Measurements from ENCODE around the gene IMPDH2. TPM values are rescaled to one million over a fixed set of nuclear protein-coding genes. Genes with fewer than 3 reads are reported as not detected.

The IMPDH2 gene
- total and polyA plus RNA-seq, 10 of the 15 experiments (the other 5 are each of a cell fraction or from before 2014, with no cell fraction given), result 190 to 424 (median 345) TPM

DNA sequence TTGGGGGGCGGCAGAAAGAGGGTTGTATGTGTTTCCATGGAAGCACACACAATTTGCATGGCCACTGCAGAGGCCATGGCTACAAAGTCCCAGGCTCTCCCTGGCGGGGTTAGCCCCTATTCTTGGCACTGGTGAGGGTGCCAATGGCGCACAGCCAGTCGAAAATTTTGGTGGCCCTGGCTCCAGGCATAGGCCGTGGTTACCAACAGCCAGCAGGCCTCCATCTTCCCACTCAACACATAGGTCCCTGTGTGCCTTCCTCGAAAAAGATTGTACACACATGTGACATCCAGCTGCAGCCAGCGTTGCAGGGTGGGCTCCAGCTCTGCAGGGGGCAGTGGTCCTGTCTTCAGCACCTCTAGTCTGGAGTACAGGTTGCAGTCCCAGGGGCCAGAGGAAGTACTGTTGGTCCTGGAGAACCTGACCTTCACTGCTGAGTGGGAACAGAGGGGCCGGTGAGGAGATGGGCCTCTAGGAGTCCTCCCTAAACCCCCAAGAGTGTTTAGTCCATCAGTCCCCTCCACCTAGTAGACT is 32.0 kb downstream of the IMPDH2 start:
- ChIA-PET CTCF (interaction anchor here (0.9 to 2.1 kb wide), 4 partner anchors 9 to 261 kb away, joined by 3 to 9 read pairs (median 5); partner anchors contain the start of gene WDR6), RAD21 (ENCODE audit: unreplicated experiment) (interaction anchor here (1.0 kb wide), 1 partner anchor 9 kb away, joined by 3 read pairs; no protein-coding TSS in a partner anchor), POLR2A (no interaction called here), SMC1A (ENCODE audit: uncharacterized antibody, unreplicated experiment) (no interaction called here)
- no peak overlapping the region for H3K9ac ChIP-seq (ENCODE audit: control insufficient read depth, insufficient read depth, low read length)
- DNase-seq (ENCODE audit: low read depth, low spot score), result no peak
- H3K4me3 ChIP-seq, result no peak overlapping the region
- no peaks in the 10 kb centered on the region for H3K36me3 ChIP-seq (ENCODE audit: control insufficient read depth in 2 of 2, insufficient read depth in 2 of 2, low read length in 1 of 2)
- no peak overlapping the region for H3K4me2 ChIP-seq (ENCODE audit: control insufficient read depth, insufficient read depth)
- BruUV-seq (replicated peaks), result no TSS peak
- H3K4me1 ChIP-seq (ENCODE audit: control insufficient read depth, insufficient read depth, low read length), result no peaks in the 10 kb centered on the region
- H2AFZ ChIP-seq (ENCODE audit: control insufficient read depth, low read depth, low read length), result no peak overlapping the region
- H3K9me3 ChIP-seq (replicated peaks; ENCODE audit: control insufficient read depth, insufficient read depth, low read length), result no peaks in the 10 kb centered on the region
- intact Hi-C loops (cut with micrococcal nuclease; ENCODE audit: unreplicated experiment), result no loop called here
- WGBS (ENCODE audit: insufficient coverage, insufficient replicate concordance, low lambda C conversion rate, missing lambda C conversion rate), result 96% methylated on average over 8 of the region's 8 CpGs
- no peak for FAIRE-seq
- in situ Hi-C loops (cut with MboI), result no loop called here
- no peaks in the 10 kb centered on the region for H3K79me2 ChIP-seq (ENCODE audit: control insufficient read depth, insufficient read depth, low read length)
- H4K20me1 ChIP-seq (ENCODE audit: control insufficient read depth, insufficient read depth), result no peaks in the 10 kb centered on the region
- ATAC-seq, result no peak
- H3K27me3 ChIP-seq (replicated peaks in 1 of 2; ENCODE audit: control insufficient read depth in 2 of 2, insufficient read depth in 2 of 2, low read length in 1 of 2), result no peaks in the 10 kb centered on the region
- TF ChIP-seq POLR2A (IDR thresholded peaks at IDR 0.05; ENCODE audit: low read depth, low read length), result peak; percentile 30; the same call in 1 of the 2 replicates
- TF ChIP-seq PML (IDR thresholded peaks at IDR 0.05; ENCODE audit: low read length), result no peak
- no peak for TF ChIP-seq NFYB (IDR thresholded peaks at IDR 0.05; ENCODE audit: insufficient read depth, low read depth, low read length)
- no peak for TF ChIP-seq MYB (IDR thresholded peaks at IDR 0.05; ENCODE audit: borderline replicate concordance, low read depth, low read length)
- no peak overlapping the region for H3K27ac ChIP-seq (ENCODE audit: control insufficient read depth, insufficient read depth)

GRCh38 chr3:48996640-48997039 is 32.6 kb downstream of the IMPDH2 start:
- FAIRE-seq, result no peak
- TF ChIP-seq ZBTB33 (IDR thresholded peaks at IDR 0.05) (no peak), ZBTB11 (CRISPR knock-in tag; IDR thresholded peaks at IDR 0.05) (no peak), HDAC6 (IDR thresholded peaks at IDR 0.05; ENCODE audit: unreplicated experiment) (no peak), CBX3 (IDR thresholded peaks at IDR 0.05; ENCODE audit: borderline replicate concordance, low read depth) (no peak), HDGF (IDR thresholded peaks at IDR 0.05) (no peak), ATF7 (IDR thresholded peaks at IDR 0.05; ENCODE audit: low read depth) (no peak)
- TF ChIP-seq, protein P1, sequence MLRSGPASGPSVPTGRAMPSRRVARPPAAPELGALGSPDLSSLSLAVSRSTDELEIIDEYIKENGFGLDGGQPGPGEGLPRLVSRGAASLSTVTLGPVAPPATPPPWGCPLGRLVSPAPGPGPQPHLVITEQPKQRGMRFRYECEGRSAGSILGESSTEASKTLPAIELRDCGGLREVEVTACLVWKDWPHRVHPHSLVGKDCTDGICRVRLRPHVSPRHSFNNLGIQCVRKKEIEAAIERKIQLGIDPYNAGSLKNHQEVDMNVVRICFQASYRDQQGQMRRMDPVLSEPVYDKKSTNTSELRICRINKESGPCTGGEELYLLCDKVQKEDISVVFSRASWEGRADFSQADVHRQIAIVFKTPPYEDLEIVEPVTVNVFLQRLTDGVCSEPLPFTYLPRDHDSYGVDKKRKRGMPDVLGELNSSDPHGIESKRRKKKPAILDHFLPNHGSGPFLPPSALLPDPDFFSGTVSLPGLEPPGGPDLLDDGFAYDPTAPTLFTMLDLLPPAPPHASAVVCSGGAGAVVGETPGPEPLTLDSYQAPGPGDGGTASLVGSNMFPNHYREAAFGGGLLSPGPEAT (IDR thresholded peaks at IDR 0.05; ENCODE audit: low read depth), result no peak

More at GRCh38 chr3:48996640-48997039, 32.6 kb downstream of the IMPDH2 start:
- BruUV-seq (replicated peaks), result no TSS peak
- Histone ChIP-seq H3K36me3 (ENCODE audit: control insufficient read depth in 2 of 2, insufficient read depth in 2 of 2, low read length in 1 of 2) (no peaks in the 10 kb centered on the region), H3K27me3 (replicated peaks in 1 of 2; ENCODE audit: control insufficient read depth in 2 of 2, insufficient read depth in 2 of 2, low read length in 1 of 2) (no peaks in the 10 kb centered on the region), H3K4me1 (ENCODE audit: control insufficient read depth, insufficient read depth, low read length) (peaks cover 3% of the 10 kb centered on the region), H3K9me3 (replicated peaks; ENCODE audit: control insufficient read depth, insufficient read depth, low read length) (no peaks in the 10 kb centered on the region), H3K4me2 (ENCODE audit: control insufficient read depth, insufficient read depth) (no peak overlapping the region), H3K79me2 (ENCODE audit: control insufficient read depth, insufficient read depth, low read length) (peaks cover under 1% of the 10 kb centered on the region), H3K4me3 (no peak overlapping the region), H3K9ac (ENCODE audit: control insufficient read depth, insufficient read depth, low read length) (no peak overlapping the region), H3K27ac (ENCODE audit: control insufficient read depth, insufficient read depth) (no peak overlapping the region), H2AFZ (ENCODE audit: control insufficient read depth, low read depth, low read length) (no peak overlapping the region), H4K20me1 (ENCODE audit: control insufficient read depth, insufficient read depth) (no peaks in the 10 kb centered on the region)
- SMC1A ChIA-PET (ENCODE audit: uncharacterized antibody, unreplicated experiment), result interaction anchor here (0.6 to 1.3 kb wide), 2 partner anchors 9 to 24 kb away, joined by 3 to 6 read pairs; no protein-coding TSS in a partner anchor
- 89% methylated on average over 8 of the region's 8 CpGs for WGBS (ENCODE audit: insufficient coverage, insufficient replicate concordance, low lambda C conversion rate, missing lambda C conversion rate)
- in situ Hi-C loops (cut with MboI), result no loop called here
- RAD21 ChIA-PET (ENCODE audit: unreplicated experiment), result no interaction called here
- ATAC-seq (no peak), DNase-seq (ENCODE audit: low read depth, low spot score) (no peak)
- POLR2A ChIA-PET, result no interaction called here
- CTCF ChIA-PET, result interaction anchor here (0.9 to 2.1 kb wide), 5 partner anchors 9 to 261 kb away, joined by 3 to 9 read pairs (median 6); partner anchors contain the start of gene WDR6
- intact Hi-C loops (cut with micrococcal nuclease; ENCODE audit: unreplicated experiment), result no loop called here

All from GM12878 (cell line).